KOPT-K1 (cell line): ENCODE measurements around the gene C1orf141.
"Not testable (repeated sequence)": the region's sequence is repeated elsewhere in the genome, so short reads cannot be mapped to it uniquely, and the experiment has no call there.

ENCODE experiments used
- H3K27ac ChIP-seq: fragments of 200-600 bp; sonication (generic); 2 replicates; pipeline ENCODE4 v1.5.1; 2016; ENCODE audit warnings: antibody characterized with exemption, mild to moderate bottlenecking, low read depth, low read length; ENCODE audit not compliant: poor library complexity, severe bottlenecking
- H3K36me3 ChIP-seq: fragments of 200-600 bp; sonication (generic); 2 replicates; pipeline ENCODE4 v1.5.1; 2017; ENCODE audit warnings: antibody characterized with exemption, mild to moderate bottlenecking, low read length, moderate library complexity; ENCODE audit not compliant: insufficient read depth
- H3K9me3 ChIP-seq: fragments of 200-600 bp; sonication (generic); 2 replicates; pipeline ENCODE4 v1.5.1; 2017; ENCODE audit warnings: antibody characterized with exemption, low read length, mild to moderate bottlenecking; ENCODE audit not compliant: insufficient read depth, poor library complexity, severe bottlenecking

The C1orf141 gene

GRCh38 chr1:67149179-67149770, 14.5 kb upstream of the C1orf141 start:
- no peaks in the 10 kb centered on the region for H3K9me3 ChIP-seq
- H3K27ac ChIP-seq: no peak overlapping the region
- no peaks in the 10 kb centered on the region for H3K36me3 ChIP-seq

GRCh38 chr1:67148516-67149178, 13.9 kb upstream of the C1orf141 start:
- no peaks in the 10 kb centered on the region for H3K9me3 ChIP-seq
- no peaks in the 10 kb centered on the region for H3K36me3 ChIP-seq
- no peak overlapping the region for H3K27ac ChIP-seq

- H3K9me3 ChIP-seq, H3K27ac ChIP-seq, H3K36me3 ChIP-seq: not testable (repeated sequence)
Measured at GRCh38 chr1:67147973-67148372, 13.2 kb upstream of the C1orf141 start.

- H3K9me3 ChIP-seq: no peaks in the 10 kb centered on the region
Measured at GRCh38 chr1:67146539-67146938, 11.8 kb upstream of the C1orf141 start.

GRCh38 chr1:67146101-67146500, 11.3 kb upstream of the C1orf141 start:
- no peaks in the 10 kb centered on the region for H3K36me3 ChIP-seq
- H3K27ac ChIP-seq: no peak overlapping the region
- no peaks in the 10 kb centered on the region for H3K9me3 ChIP-seq

More at GRCh38 chr1:67146539-67146938, 11.8 kb upstream of the C1orf141 start:
- Histone ChIP-seq H3K36me3 (no peaks in the 10 kb centered on the region), H3K27ac (no peak overlapping the region)

GRCh38 chr1:67144696-67145095, 9.9 kb upstream of the C1orf141 start:
- Histone ChIP-seq H3K9me3 (no peaks in the 10 kb centered on the region), H3K27ac (no peak overlapping the region), H3K36me3 (no peaks in the 10 kb centered on the region)

GRCh38 chr1:67143966-67144365, 9.2 kb upstream of the C1orf141 start:
- H3K27ac ChIP-seq: no peak overlapping the region
- no peaks in the 10 kb centered on the region for H3K9me3 ChIP-seq
- no peaks in the 10 kb centered on the region for H3K36me3 ChIP-seq

GRCh38 chr1:67142931-67143330, 8.2 kb upstream of the C1orf141 start:
- no peaks in the 10 kb centered on the region for H3K36me3 ChIP-seq
- H3K27ac ChIP-seq: no peak overlapping the region

GRCh38 chr1:67141832-67142231, 7.1 kb upstream of the C1orf141 start:
- not testable (repeated sequence) for H3K27ac ChIP-seq, H3K36me3 ChIP-seq, H3K9me3 ChIP-seq

More at GRCh38 chr1:67142931-67143330, 8.2 kb upstream of the C1orf141 start:
- H3K9me3 ChIP-seq: no peaks in the 10 kb centered on the region

- Histone ChIP-seq H3K9me3 (no peaks in the 10 kb centered on the region), H3K36me3 (no peaks in the 10 kb centered on the region), H3K27ac (no peak overlapping the region)
Measured at GRCh38 chr1:67140460-67140859, 5.7 kb upstream of the C1orf141 start.

GRCh38 chr1:67138813-67139499, 4.2 kb upstream of the C1orf141 start:
- H3K9me3 ChIP-seq: no peaks in the 10 kb centered on the region
- H3K36me3 ChIP-seq: no peaks in the 10 kb centered on the region
- H3K27ac ChIP-seq: no peak overlapping the region

- Histone ChIP-seq H3K9me3 (no peaks in the 10 kb centered on the region), H3K27ac (no peak overlapping the region), H3K36me3 (no peaks in the 10 kb centered on the region)
Measured at GRCh38 chr1:67137307-67137753, 2.6 kb upstream of the C1orf141 start.

- H3K36me3 ChIP-seq: no peaks in the 10 kb centered on the region
- no peaks in the 10 kb centered on the region for H3K9me3 ChIP-seq
- H3K27ac ChIP-seq: no peak overlapping the region
Measured at GRCh38 chr1:67135354-67135753, 584 bp upstream of the C1orf141 start.

GRCh38 chr1:67133177-67133576, 1.6 kb downstream of the C1orf141 start:
- Histone ChIP-seq H3K9me3 (no peaks in the 10 kb centered on the region), H3K27ac (no peak overlapping the region)

GRCh38 chr1:67130673-67131072, 4.1 kb downstream of the C1orf141 start:
- no peak overlapping the region for H3K27ac ChIP-seq
- H3K36me3 ChIP-seq: no peaks in the 10 kb centered on the region
- no peaks in the 10 kb centered on the region for H3K9me3 ChIP-seq

More at GRCh38 chr1:67133177-67133576, 1.6 kb downstream of the C1orf141 start:
- no peaks in the 10 kb centered on the region for H3K36me3 ChIP-seq
